ENCODE measurements around the gene RPH3AL. TPM values are rescaled to one million over a fixed set of nuclear protein-coding genes. Genes with fewer than 3 reads are reported as not detected.
"Not testable (repeated sequence)": the region's sequence is repeated elsewhere in the genome, so short reads cannot be mapped to it uniquely, and the experiment has no call there.

The RPH3AL gene
- total RNA-seq, 1 experiment from 2014 or later = 24.9 TPM

DNA sequence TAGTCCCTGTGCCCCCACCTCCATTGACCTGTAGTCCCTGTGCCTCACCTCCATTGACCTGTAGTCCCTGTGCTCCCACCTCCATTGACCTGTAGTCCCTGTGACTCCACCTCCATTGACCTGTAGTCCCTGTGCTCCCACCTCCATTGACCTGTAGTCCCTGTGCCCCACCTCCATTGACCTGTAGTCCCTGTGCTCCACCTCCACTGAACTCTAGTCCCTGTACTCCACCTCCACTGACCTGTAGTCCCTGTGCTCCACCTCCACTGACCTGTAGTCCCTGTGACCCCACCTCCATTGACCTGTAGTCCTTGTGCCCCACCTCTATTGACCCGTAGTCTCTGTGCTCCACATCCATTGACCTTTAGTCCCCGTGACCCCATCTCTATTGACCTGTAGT, 37.2 kb downstream of the RPH3AL start:
- H3K9me2 ChIP-seq (replicated peaks; ENCODE audit: low read length); ATAC-seq; H3K27ac ChIP-seq (ENCODE audit: low read length); H3K9ac ChIP-seq (ENCODE audit: low read length); H3K4me1 ChIP-seq (ENCODE audit: insufficient read depth, low read length); H3K79me2 ChIP-seq (ENCODE audit: low read length); H4K20me1 ChIP-seq (ENCODE audit: low read length); POLR2A ChIA-PET (ENCODE audit: unreplicated experiment); H3K36me3 ChIP-seq (ENCODE audit: low read depth, low read length); H3K4me3 ChIP-seq (ENCODE audit: low read length); DNase-seq; H3K27me3 ChIP-seq (ENCODE audit: low read length); intact Hi-C loops (cut with micrococcal nuclease); H2AFZ ChIP-seq (ENCODE audit: low read length); H3F3A ChIP-seq (ENCODE audit: low read length, unreplicated experiment); BruUV-seq (replicated peaks); H3K4me2 ChIP-seq (ENCODE audit: low read length); H3K9me3 ChIP-seq (ENCODE audit: low read length); CTCF ChIA-PET: not testable (repeated sequence)

DNA sequence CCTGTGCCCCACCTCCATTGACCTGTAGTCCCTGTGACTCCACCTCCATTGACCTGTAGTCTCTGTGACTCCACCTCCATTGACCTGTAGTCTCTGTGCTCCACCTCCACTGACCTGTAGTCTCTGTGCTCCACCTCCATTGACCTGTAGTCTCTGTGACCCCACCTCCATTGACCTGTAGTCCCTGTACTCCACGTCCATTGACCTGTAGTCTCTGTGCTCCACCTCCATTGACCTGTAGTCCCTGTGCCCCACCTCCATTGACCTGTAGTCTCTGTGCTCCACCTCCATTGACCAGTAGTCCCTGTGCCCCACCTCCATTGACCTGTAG, 38.0 kb downstream of the RPH3AL start:
- H3F3A ChIP-seq (ENCODE audit: low read length, unreplicated experiment); H3K79me2 ChIP-seq (ENCODE audit: low read length); H2AFZ ChIP-seq (ENCODE audit: low read length); CTCF ChIA-PET; H3K27me3 ChIP-seq (ENCODE audit: low read length); ATAC-seq; H3K4me3 ChIP-seq (ENCODE audit: low read length); H3K36me3 ChIP-seq (ENCODE audit: low read depth, low read length); H4K20me1 ChIP-seq (ENCODE audit: low read length); DNase-seq; intact Hi-C loops (cut with micrococcal nuclease); H3K9me2 ChIP-seq (replicated peaks; ENCODE audit: low read length); H3K4me1 ChIP-seq (ENCODE audit: insufficient read depth, low read length); H3K9me3 ChIP-seq (ENCODE audit: low read length); POLR2A ChIA-PET (ENCODE audit: unreplicated experiment); H3K4me2 ChIP-seq (ENCODE audit: low read length); BruUV-seq (replicated peaks); H3K9ac ChIP-seq (ENCODE audit: low read length); H3K27ac ChIP-seq (ENCODE audit: low read length): not testable (repeated sequence)

DNA sequence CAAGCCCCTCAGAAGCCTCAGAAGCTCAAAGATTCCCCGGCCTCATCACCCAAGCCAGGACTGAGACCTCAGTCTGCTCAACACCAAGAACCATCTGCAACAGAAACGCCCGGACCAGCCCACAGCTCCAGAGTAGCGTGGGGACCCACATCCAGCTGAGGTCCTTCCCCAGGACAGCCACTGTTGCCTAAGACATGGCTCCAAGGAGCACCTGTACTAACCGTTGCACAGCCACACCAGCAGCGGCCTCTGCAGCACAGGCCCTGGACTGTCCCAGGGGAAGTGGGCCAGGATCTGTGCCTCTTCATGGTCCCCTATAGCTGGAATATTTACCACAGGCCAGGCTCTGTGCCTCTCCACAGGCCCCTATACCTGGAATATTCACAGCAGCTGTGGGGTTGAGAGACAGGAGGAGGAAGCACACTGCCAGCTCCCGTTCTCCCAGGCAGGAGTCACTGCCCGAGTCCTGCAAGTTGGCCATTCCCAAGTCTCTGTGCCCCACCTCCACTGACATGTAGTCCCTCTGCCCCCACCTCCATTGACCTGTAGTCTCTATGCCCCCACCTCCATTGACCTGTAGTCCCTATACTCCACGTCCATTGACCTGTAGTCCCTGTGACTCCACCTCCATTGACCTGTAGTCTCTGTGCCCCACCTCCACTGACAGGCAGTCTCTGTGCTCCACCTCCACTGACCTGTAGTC, 38.5 kb downstream of the RPH3AL start:
- ATAC-seq (no peak), DNase-seq (no peak)
- H3K9me3 ChIP-seq (ENCODE audit: low read length) = no peaks in the 10 kb centered on the region
- H4K20me1 ChIP-seq (ENCODE audit: low read length) = no peaks in the 10 kb centered on the region
- no peaks in the 10 kb centered on the region for H3K4me1 ChIP-seq (ENCODE audit: insufficient read depth, low read length)
- H3K27me3 ChIP-seq (ENCODE audit: low read length) = no peaks in the 10 kb centered on the region
- H3K79me2 ChIP-seq (ENCODE audit: low read length) = no peaks in the 10 kb centered on the region
- BruUV-seq (replicated peaks) = no TSS peak
- intact Hi-C loops (cut with micrococcal nuclease) = no loop called here
- TF ChIP-seq, protein P1, sequence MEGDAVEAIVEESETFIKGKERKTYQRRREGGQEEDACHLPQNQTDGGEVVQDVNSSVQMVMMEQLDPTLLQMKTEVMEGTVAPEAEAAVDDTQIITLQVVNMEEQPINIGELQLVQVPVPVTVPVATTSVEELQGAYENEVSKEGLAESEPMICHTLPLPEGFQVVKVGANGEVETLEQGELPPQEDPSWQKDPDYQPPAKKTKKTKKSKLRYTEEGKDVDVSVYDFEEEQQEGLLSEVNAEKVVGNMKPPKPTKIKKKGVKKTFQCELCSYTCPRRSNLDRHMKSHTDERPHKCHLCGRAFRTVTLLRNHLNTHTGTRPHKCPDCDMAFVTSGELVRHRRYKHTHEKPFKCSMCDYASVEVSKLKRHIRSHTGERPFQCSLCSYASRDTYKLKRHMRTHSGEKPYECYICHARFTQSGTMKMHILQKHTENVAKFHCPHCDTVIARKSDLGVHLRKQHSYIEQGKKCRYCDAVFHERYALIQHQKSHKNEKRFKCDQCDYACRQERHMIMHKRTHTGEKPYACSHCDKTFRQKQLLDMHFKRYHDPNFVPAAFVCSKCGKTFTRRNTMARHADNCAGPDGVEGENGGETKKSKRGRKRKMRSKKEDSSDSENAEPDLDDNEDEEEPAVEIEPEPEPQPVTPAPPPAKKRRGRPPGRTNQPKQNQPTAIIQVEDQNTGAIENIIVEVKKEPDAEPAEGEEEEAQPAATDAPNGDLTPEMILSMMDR (conservative IDR thresholded peaks at IDR 0.05; ENCODE audit: low read depth, low read length) = no peak
- TF ChIP-seq EZH2phosphoT487 (IDR thresholded peaks at IDR 0.05; ENCODE audit: borderline replicate concordance, low read length) (no peak), EZH2 (IDR thresholded peaks at IDR 0.05; ENCODE audit: low read length, unreplicated experiment) (no peak)
- no peak overlapping the region for H3K9ac ChIP-seq (ENCODE audit: low read length)
- no peak overlapping the region for H3K4me2 ChIP-seq (ENCODE audit: low read length)
- H3F3A ChIP-seq (ENCODE audit: low read length, unreplicated experiment) = no peaks in the 10 kb centered on the region
- H2AFZ ChIP-seq (ENCODE audit: low read length) = no peak overlapping the region
- ChIA-PET POLR2A (ENCODE audit: unreplicated experiment) (no interaction called here), CTCF (no interaction called here)
- H3K4me3 ChIP-seq (ENCODE audit: low read length) = no peak overlapping the region
- H3K27ac ChIP-seq (ENCODE audit: low read length) = no peak overlapping the region
- no peaks in the 10 kb centered on the region for H3K9me2 ChIP-seq (replicated peaks; ENCODE audit: low read length)
- peaks cover 8% of the 10 kb centered on the region for H3K36me3 ChIP-seq (ENCODE audit: low read depth, low read length)

DNA sequence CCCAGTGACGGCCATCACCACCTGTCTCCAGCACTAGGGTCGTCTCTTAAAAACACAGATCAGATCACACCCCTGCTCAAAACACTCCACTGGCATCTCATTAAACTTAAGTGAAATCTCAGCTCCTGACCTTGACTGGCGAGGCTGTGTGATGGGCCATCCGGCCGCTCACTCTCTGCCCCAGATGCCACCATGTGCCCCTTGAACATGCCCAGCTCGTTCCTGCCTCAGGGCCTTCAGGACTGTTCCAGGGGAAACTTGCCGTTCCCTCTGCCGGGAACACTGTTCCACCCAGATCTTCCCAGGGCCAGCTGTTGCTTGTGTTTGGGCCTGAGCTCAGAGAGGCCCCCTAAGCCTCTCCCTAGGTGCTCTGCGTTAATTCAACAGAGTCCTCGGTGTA, 39.4 kb downstream of the RPH3AL start:
- no peak for DNase-seq
- CTCF ChIA-PET = no interaction called here
- no peak for ATAC-seq
- Histone ChIP-seq H3K4me1 (ENCODE audit: insufficient read depth, low read length) (no peaks in the 10 kb centered on the region), H3K4me2 (ENCODE audit: low read length) (no peak overlapping the region), H2AFZ (ENCODE audit: low read length) (no peak overlapping the region), H3K79me2 (ENCODE audit: low read length) (no peaks in the 10 kb centered on the region), H3F3A (ENCODE audit: low read length, unreplicated experiment) (no peaks in the 10 kb centered on the region), H4K20me1 (ENCODE audit: low read length) (no peaks in the 10 kb centered on the region), H3K9me2 (replicated peaks; ENCODE audit: low read length) (no peaks in the 10 kb centered on the region), H3K27ac (ENCODE audit: low read length) (no peak overlapping the region), H3K9ac (ENCODE audit: low read length) (no peak overlapping the region), H3K36me3 (ENCODE audit: low read depth, low read length) (no peaks in the 10 kb centered on the region; the same call in 1 of the 2 replicates), H3K4me3 (ENCODE audit: low read length) (no peak overlapping the region), H3K9me3 (ENCODE audit: low read length) (no peaks in the 10 kb centered on the region), H3K27me3 (ENCODE audit: low read length) (no peaks in the 10 kb centered on the region)
- POLR2A ChIA-PET (ENCODE audit: unreplicated experiment) = no interaction called here
- TF ChIP-seq, protein P1 (conservative IDR thresholded peaks at IDR 0.05; ENCODE audit: low read depth, low read length) = no peak
- TF ChIP-seq EZH2 (IDR thresholded peaks at IDR 0.05; ENCODE audit: low read length, unreplicated experiment) (no peak), EZH2phosphoT487 (IDR thresholded peaks at IDR 0.05; ENCODE audit: borderline replicate concordance, low read length) (no peak)
- BruUV-seq (replicated peaks) = no TSS peak
- intact Hi-C loops (cut with micrococcal nuclease) = no loop called here

Data from PC-3 (cell line).